ENCODE results near the gene TMEM147.

Gene TMEM147

DNA sequence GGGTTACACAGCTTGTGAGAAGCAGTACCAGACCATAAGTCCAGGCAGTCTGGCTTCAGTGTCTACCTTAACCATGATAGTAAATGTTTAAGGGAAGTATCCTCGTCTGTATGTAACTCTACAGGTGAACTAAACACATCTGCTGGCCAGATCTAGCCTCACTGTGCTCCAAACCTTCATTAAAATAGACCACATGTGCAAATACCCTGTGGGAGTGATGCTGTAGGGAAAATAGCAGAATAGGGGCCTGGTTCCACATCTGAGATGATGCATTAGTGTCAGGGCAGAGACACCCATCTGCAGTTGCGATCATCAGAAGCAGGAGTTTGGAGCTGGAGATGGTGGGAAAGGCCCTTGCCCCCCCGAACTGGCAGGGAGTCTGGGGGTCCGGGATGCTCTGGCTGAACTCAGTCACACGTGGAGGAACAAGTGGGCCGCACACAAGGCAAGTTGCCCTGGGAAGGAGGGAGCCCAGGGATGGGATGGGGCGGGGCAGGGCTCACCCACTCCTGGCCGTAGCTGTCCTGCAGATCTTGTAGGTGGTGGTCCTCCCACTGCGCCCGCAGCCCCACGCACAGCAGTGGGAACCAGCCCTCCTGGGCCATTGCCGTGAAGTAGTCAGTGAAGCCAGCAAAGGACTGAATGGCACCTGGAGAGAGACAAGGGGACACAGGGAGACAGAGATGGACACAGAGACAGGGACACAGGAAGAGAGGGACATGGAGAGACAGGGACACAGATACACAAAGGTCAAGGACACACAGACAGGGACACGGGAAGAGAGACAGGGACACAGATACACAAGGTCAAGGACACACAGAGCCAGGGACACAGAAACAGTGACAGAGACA, 7.3 kb downstream of the TMEM147 start:
- Histone ChIP-seq H3K4me1 (ENCODE audit: control insufficient read depth, low read depth, low read length) (peaks cover 3% of the 10 kb centered on the region), H3K4me3 (ENCODE audit: low read length) (no peak overlapping the region), H3K9me3 (ENCODE audit: control insufficient read depth, low read depth, low read length) (no peaks in the 10 kb centered on the region), H3K9ac (ENCODE audit: low read length) (no peak overlapping the region), H3K27me3 (ENCODE audit: control insufficient read depth, insufficient read depth, low read length) (no peaks in the 10 kb centered on the region), H3K27ac (ENCODE audit: low read length) (no peak overlapping the region), H3K36me3 (ENCODE audit: control insufficient read depth, low read depth, low read length) (no peaks in the 10 kb centered on the region)

- no peak overlapping the region for H3K4me3 ChIP-seq (ENCODE audit: low read length)
- H3K36me3 ChIP-seq (ENCODE audit: control insufficient read depth, low read depth, low read length), result no peaks in the 10 kb centered on the region
- no peak overlapping the region for H3K9ac ChIP-seq (ENCODE audit: low read length)
- H3K27me3 ChIP-seq (ENCODE audit: control insufficient read depth, insufficient read depth, low read length), result peaks cover 3% of the 10 kb centered on the region
- no peak overlapping the region for H3K27ac ChIP-seq (ENCODE audit: low read length)
- H3K9me3 ChIP-seq (ENCODE audit: control insufficient read depth, low read depth, low read length), result no peaks in the 10 kb centered on the region
- peaks cover 3% of the 10 kb centered on the region for H3K4me1 ChIP-seq (ENCODE audit: control insufficient read depth, low read depth, low read length)
These were observed 8.1 kb downstream of the TMEM147 start for GRCh38 chr19:35553385-35554000.

DNA sequence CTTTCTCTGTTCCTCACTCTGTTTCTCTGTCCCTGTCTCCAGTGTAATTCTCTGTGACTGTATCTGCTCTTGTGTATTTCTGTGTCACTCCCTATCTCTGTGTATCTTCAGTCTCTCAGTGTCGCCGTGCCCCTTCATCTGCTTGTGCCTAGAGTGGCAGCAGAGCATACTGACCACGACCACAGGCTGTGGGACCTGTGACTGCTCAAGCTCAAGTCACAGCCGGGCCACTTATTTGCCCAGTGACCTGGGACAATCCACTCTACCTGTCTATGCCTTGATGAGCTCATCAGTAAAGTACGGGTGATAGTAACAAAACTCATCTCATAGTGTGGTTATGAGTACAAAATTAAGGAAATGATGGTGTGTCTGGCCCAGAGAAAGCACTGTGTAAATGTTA, 8.7 kb downstream of the TMEM147 start:
- Histone ChIP-seq H3K27me3 (ENCODE audit: control insufficient read depth, insufficient read depth, low read length) (peaks cover 9% of the 10 kb centered on the region), H3K4me3 (ENCODE audit: low read length) (no peak overlapping the region), H3K9me3 (ENCODE audit: control insufficient read depth, low read depth, low read length) (no peaks in the 10 kb centered on the region), H3K9ac (ENCODE audit: low read length) (no peak overlapping the region), H3K4me1 (ENCODE audit: control insufficient read depth, low read depth, low read length) (peaks cover 3% of the 10 kb centered on the region), H3K27ac (ENCODE audit: low read length) (no peak overlapping the region), H3K36me3 (ENCODE audit: control insufficient read depth, low read depth, low read length) (no peaks in the 10 kb centered on the region)

- Histone ChIP-seq H3K4me1 (ENCODE audit: control insufficient read depth, low read depth, low read length) (peaks cover 3% of the 10 kb centered on the region), H3K9me3 (ENCODE audit: control insufficient read depth, low read depth, low read length) (no peaks in the 10 kb centered on the region), H3K27me3 (ENCODE audit: control insufficient read depth, insufficient read depth, low read length) (peaks cover 16% of the 10 kb centered on the region), H3K27ac (ENCODE audit: low read length) (no peak overlapping the region), H3K4me3 (ENCODE audit: low read length) (no peak overlapping the region), H3K36me3 (ENCODE audit: control insufficient read depth, low read depth, low read length) (no peaks in the 10 kb centered on the region), H3K9ac (ENCODE audit: low read length) (no peak overlapping the region)
These were observed 10.0 kb downstream of the TMEM147 start for GRCh38 chr19:35555301-35556005.

DNA sequence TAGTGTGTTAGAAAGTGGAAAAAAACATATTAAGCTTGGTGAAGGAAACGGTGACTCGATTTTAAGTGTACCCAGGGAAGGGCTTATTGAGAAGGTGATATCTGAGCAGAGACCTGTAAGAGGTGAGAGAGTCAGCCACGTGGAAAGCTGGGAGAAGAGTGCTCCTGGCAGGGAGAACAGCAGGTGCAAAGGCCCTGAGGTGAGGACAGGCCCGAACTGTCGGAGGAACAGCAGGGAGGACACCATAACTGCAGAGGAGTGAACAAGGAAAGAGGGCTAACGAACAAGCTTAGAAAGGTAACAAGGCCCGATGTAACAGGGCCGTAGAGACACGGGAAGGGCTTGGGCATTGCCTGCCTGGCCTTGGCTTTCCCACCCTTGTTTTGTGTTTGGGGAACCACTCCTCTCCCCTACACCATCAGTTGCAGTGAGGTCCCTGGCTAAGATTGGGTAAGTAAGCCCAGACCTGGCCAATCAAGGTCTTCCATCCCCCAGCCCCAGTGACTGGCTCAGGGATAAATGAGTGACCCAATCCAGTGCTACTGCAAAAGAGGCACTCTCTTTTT, 10.7 kb downstream of the TMEM147 start:
- H3K9me3 ChIP-seq (ENCODE audit: control insufficient read depth, low read depth, low read length), result no peaks in the 10 kb centered on the region
- H3K4me1 ChIP-seq (ENCODE audit: control insufficient read depth, low read depth, low read length), result peaks cover 3% of the 10 kb centered on the region
- H3K27me3 ChIP-seq (ENCODE audit: control insufficient read depth, insufficient read depth, low read length), result peaks cover 16% of the 10 kb centered on the region
- H3K27ac ChIP-seq (ENCODE audit: low read length), result no peak overlapping the region
- H3K4me3 ChIP-seq (ENCODE audit: low read length), result no peak overlapping the region
- no peaks in the 10 kb centered on the region for H3K36me3 ChIP-seq (ENCODE audit: control insufficient read depth, low read depth, low read length)
- H3K9ac ChIP-seq (ENCODE audit: low read length), result no peak overlapping the region

GRCh38 chr19:35556846-35557538, 11.6 kb downstream of the TMEM147 start:
- Histone ChIP-seq H3K27ac (ENCODE audit: low read length) (no peak overlapping the region), H3K36me3 (ENCODE audit: control insufficient read depth, low read depth, low read length) (no peaks in the 10 kb centered on the region), H3K4me1 (ENCODE audit: control insufficient read depth, low read depth, low read length) (peaks cover 3% of the 10 kb centered on the region), H3K4me3 (ENCODE audit: low read length) (peak overlapping the region; percentile 73), H3K9ac (ENCODE audit: low read length) (no peak overlapping the region), H3K9me3 (ENCODE audit: control insufficient read depth, low read depth, low read length) (no peaks in the 10 kb centered on the region), H3K27me3 (ENCODE audit: control insufficient read depth, insufficient read depth, low read length) (peaks cover 16% of the 10 kb centered on the region)

GRCh38 chr19:35557539-35558399, 12.3 kb downstream of the TMEM147 start:
- Histone ChIP-seq H3K27ac (ENCODE audit: low read length) (no peak overlapping the region), H3K27me3 (ENCODE audit: control insufficient read depth, insufficient read depth, low read length) (peaks cover 16% of the 10 kb centered on the region), H3K4me3 (ENCODE audit: low read length) (peak overlapping the region; percentile 73), H3K9ac (ENCODE audit: low read length) (peak overlapping the region; percentile 22), H3K36me3 (ENCODE audit: control insufficient read depth, low read depth, low read length) (no peaks in the 10 kb centered on the region), H3K9me3 (ENCODE audit: control insufficient read depth, low read depth, low read length) (no peaks in the 10 kb centered on the region), H3K4me1 (ENCODE audit: control insufficient read depth, low read depth, low read length) (peaks cover 3% of the 10 kb centered on the region)

DNA sequence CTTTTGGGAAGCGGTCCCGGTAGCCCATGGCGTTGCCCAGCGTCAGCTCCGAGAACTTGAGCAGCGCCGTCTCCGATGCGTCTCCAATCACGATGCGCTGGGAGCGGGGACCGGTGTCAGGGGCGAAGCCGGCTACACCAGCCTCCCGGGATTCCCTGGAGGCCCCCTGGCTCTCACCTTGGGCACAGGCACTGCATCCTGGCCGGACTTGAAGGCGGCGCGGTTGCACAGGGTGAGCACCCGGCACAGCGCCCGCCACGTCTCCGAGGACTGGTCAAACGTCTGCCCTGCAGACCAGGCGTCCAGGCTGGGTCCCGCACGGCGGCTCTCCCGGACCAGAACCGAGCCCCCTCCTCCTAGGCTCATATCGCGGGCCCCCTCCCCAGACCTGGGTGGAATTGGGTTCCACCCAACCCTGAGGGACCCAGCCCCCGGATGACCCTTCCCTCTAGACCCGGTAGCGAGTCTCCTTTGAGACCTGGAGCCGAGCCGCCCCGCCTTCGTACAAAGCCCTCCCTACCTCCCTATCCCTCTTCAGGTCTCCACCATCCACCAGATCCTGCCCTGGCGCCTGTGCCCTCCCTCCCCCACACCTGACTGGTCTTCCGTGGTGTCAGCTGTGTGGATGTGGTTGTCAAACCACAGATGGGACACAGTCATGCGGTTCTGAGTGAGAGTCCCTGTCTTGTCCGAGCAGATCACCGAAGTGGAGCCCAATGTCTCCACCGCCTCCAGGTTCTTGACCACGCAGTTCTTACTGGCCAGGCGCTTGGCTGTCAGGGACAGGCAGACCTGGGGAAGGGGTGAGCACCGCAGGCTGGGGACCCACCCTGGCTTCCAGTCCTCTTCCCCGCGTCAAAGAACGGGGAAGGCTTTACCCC, 13.2 kb downstream of the TMEM147 start:
- no peak overlapping the region for H3K9ac ChIP-seq (ENCODE audit: low read length)
- H3K4me3 ChIP-seq (ENCODE audit: low read length), result peak overlapping the region; percentile 73
- peaks cover 3% of the 10 kb centered on the region for H3K4me1 ChIP-seq (ENCODE audit: control insufficient read depth, low read depth, low read length)
- no peaks in the 10 kb centered on the region for H3K36me3 ChIP-seq (ENCODE audit: control insufficient read depth, low read depth, low read length)
- no peak overlapping the region for H3K27ac ChIP-seq (ENCODE audit: low read length)
- H3K9me3 ChIP-seq (ENCODE audit: control insufficient read depth, low read depth, low read length), result no peaks in the 10 kb centered on the region
- peaks cover 16% of the 10 kb centered on the region for H3K27me3 ChIP-seq (ENCODE audit: control insufficient read depth, insufficient read depth, low read length)

DNA sequence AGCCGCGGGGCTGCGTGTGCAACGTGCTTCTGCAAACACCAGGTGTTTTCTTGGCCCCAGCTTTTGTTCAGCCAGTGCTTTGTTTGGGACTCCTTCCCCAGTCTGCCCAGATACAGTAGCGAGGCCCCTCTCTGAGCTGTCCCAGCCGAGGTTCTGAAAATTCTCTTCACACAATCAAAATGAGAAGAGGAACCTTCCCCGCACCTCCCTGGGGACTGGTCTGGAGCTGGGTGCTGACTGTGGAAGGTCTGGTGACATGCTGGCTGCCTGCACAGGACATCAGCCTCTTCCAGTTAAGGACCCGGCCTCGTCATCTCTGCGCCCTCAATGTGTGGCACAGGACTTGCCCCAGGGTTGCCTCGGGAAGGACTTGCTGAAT, 13.8 kb downstream of the TMEM147 start:
- no peak overlapping the region for H3K4me3 ChIP-seq (ENCODE audit: low read length)
- H3K9me3 ChIP-seq (ENCODE audit: control insufficient read depth, low read depth, low read length), result no peaks in the 10 kb centered on the region
- peaks cover 3% of the 10 kb centered on the region for H3K4me1 ChIP-seq (ENCODE audit: control insufficient read depth, low read depth, low read length)
- peaks cover 16% of the 10 kb centered on the region for H3K27me3 ChIP-seq (ENCODE audit: control insufficient read depth, insufficient read depth, low read length)
- H3K9ac ChIP-seq (ENCODE audit: low read length), result no peak overlapping the region
- H3K27ac ChIP-seq (ENCODE audit: low read length), result no peak overlapping the region
- no peaks in the 10 kb centered on the region for H3K36me3 ChIP-seq (ENCODE audit: control insufficient read depth, low read depth, low read length)

- Histone ChIP-seq H3K4me3 (ENCODE audit: low read length) (no peak overlapping the region), H3K9me3 (ENCODE audit: control insufficient read depth, low read depth, low read length) (no peaks in the 10 kb centered on the region), H3K9ac (ENCODE audit: low read length) (no peak overlapping the region), H3K27ac (ENCODE audit: low read length) (no peak overlapping the region), H3K4me1 (ENCODE audit: control insufficient read depth, low read depth, low read length) (peaks cover 3% of the 10 kb centered on the region), H3K36me3 (ENCODE audit: control insufficient read depth, low read depth, low read length) (no peaks in the 10 kb centered on the region), H3K27me3 (ENCODE audit: control insufficient read depth, insufficient read depth, low read length) (peaks cover 16% of the 10 kb centered on the region)
These were observed 14.4 kb downstream of the TMEM147 start for GRCh38 chr19:35559781-35560180.

All from iPS-18a (cell line).